NOMO-1 treated with dmso at 0.1 percent for 144 hours (cell line): ENCODE results near the gene PALM3.

ENCODE experiments used
- DNase-seq: peaks from one replicate; lab custom pipeline; 2025; ENCODE audit not compliant: unreplicated experiment; lab: John Stamatoyannopoulos, UW

PALM3 gene

GRCh38 chr19:14089662-14090508, 28.0 kb upstream of the PALM3 start:
- no peak for DNase-seq

DNA sequence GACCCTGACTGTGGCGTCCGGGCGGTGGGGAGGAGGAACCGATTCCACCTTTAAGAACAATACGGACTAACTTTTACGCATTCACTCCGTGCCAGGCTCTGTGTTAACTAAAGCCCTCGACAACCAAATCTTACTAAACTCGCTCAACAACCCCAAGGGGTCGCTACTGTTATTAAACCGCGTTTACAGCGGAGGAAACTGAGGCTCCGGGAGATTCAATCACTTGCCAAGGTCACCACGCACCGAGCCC, 27.5 kb upstream of the PALM3 start:
- no peak for DNase-seq

DNA sequence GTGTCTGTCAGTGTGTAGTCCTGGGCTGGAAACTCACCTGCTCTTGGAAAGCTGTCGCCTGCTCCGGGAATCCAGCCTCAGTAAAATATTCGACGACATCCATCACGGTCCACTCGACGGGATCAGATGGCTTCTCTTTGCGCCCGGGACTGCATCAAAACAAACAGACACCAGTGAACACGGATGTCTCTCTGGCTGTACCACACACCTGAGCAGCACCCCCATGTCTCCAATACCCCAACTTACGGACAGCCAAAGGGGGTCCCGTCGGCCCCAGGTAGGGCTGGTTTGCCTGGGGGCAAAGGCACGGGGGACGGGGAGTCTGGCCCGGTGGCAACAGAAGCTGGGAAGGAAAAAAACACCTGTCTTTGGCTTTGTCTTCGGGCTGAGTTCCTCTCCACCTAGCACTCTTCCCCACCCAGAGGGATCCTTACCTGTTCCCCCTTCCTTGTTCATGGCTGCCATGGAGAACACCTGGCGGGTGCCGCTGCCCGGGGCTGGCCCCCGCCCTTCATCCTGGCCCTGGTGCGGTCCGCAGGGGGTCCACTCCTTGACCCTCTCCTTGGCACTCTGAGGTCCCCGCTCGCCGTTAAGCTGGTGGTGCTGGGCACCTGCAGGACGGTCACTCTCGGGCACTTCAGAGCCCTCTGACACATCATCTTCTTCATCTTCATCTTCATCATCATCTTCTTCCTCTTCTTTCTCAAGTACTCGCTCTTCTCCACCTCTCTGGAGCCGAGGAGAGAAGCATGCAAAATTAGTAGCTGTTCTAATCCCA, 26.9 kb upstream of the PALM3 start:
- no peak for DNase-seq

GRCh38 chr19:14086098-14086497, 24.2 kb upstream of the PALM3 start:
- no peak for DNase-seq

DNA sequence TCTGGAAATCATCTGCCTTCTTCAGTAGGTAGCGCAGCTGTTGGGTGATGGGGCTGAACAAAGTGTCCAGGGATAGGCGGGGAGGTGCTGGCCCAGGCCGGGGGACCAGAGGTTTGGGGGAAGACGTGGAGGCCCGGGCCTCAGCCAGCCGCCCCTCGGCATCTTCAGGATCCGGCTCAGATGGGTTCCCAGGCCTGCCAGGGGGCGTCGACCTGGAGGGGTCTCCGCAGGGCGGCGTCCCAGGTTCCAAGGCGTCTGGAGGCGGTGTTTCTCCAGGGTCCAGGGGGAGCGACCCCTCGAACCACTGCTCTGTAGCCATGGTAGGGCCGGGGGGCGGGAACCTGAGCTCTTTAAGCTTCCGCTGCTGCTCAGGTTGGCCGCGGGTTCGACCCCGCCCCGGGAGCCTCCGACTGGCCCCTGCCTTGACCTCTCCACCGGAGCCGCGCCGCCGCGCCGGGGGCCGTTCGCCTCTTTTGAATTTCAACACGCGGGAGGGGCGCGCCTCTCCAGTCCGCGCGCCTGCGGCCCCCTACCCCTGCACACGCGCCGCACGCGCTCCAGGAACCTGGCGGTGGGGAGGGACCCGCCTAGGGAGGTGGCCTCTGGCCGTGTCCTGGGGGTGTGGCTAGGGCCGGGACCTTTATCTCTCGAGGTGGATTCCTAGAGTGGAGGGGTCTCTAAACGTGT, 23.6 kb upstream of the PALM3 start, which contains the start of gene C19orf67:
Gene C19orf67, minus strand, starts transcription at position 475 of the 687 bp plus-strand sequence. Its CDS starts 156 bp downstream, at position 319.
- DNase-seq = no peak

- DNase-seq = no peak
Measured at GRCh38 chr19:14082675-14082960, 20.7 kb upstream of the PALM3 start.

GRCh38 chr19:14081797-14082674, 20.2 kb upstream of the PALM3 start:
- no peak for DNase-seq

DNA sequence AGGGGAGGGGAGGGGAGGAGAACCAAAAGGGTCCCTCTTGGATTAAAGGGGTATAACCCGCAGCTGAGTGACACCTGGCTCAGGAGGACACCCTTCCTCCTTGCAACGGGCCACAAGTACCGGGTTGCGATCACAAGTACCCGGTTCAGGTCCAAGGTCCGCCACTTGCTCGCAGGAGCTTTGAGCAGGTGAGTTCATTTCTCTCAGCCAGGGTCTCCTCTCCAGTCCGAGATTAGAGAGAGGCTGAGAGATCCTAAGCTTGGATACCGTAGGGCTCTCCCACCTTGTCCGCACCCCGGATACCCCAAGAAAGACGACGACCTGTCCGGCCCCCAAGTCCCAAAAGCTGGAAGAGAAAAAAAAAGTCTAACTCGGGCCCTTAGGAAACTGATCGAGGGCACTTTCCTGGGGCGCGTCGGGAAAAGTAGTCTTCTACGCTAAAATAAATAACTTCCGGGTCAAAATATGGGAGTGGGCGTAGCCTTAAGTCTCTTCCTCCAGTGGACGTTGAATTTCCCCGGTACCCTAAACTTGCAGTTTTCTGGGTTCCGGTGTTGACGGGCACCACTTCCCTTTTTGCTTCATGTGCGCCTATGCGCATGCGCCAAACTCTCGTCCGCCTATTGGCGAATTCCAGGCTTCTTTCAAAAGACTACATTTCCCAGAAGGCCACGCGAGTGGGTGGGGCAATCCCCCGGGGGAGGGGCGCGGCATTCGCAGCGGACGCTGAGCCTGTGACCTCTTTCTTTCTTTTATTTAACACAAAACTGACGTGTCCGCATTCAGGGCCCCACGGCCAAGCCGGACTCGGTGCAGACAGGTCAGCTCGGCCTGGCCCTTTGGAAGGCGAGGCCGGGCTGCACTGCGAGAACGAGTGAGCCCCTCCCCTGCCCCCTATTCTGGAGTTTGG, 19.3 kb upstream of the PALM3 start:
- peak; percentile 96 for DNase-seq

GRCh38 chr19:14078411-14078810, 16.5 kb upstream of the PALM3 start:
- DNase-seq = no peak

DNA sequence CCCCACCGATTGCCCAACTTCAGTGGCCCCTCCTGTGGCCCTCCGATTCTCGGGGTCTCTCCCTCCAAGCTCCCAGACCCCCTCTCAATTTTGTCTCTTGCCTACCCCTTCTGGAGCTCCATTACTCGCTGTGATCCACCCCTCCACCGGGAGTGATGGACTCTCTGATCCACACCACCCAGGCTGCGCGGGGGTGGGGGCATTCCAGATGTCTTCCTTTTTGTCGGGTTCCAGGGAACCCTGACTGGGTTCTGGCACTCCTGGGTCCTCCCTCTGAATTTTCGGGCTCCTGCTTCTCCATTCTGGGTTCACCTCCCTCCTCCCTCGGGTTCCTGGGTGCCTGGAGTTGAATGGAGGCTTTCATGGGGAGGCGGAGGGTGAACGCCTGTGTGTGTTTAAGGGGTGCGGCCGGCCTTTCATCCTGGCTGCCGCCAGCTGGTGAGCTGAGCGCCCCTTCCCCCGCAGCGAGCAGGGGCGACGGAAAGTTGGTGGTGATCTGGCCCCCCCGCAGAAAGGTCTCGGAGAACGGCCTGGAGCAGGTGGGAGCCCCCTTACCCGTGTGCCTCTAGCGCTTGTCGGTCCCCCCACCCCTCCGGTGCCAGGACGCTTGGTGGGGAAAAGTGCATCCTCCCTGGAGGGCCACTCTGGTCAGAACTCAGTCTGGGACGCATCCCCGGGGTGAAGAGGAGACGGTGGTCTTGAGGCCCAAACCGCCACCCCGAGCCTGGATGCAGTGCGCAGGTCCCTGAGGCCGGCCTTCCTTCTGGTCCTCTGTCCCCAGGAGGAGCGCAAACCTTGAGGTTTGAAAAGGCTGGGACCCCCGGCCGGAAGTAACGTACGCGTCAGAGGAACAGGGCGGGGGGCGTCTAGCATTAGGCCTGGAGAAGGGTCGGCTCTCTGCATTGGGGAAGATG, 12.3 kb upstream of the PALM3 start:
- DNase-seq = no peak

- DNase-seq = peak; percentile 73
Measured at GRCh38 chr19:14073261-14073924, 11.5 kb upstream of the PALM3 start.

- DNase-seq = no peak
Measured at GRCh38 chr19:14072535-14073260, 10.8 kb upstream of the PALM3 start, which contains the start of gene MISP3. MISP3 (plus strand) TSS chr19:14072786; CDS start chr19:14073310, 524 bp downstream.

DNA sequence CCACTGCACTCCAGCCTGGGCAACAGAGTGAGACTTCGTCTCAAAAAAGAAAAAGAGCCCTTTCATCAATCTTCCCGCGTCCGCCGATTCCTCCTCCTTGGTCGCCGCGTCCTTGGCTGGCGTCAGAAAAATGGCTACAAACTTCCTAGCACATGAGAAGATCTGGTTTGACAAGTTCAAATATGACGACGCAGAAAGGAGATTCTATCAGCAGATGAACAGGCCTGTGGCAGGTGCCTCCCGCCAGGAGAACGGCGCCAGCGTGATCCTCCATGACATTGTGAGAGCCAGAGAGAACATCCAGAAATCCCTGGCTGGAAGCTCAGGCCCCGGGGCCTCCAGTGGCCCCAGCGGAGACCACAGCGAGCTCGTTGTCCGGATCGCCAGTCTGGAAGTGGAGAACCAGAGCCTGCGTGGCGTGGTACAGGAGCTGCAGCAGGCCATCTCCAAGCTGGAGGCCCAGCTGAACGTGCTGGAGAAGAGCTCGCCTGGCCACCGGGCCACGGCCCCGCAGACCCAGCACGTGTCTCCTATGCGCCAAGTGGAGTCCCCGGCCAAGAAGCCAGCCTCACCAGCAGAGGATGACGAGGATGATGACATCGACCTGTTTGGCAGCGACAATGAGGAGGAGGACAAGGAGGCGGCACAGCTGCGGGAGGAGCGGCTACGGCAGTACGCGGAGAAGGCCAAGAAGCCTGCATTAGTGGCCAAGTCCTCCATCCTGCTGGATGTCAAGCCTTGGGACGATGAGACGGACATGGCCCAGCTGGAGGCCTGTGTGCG, 8.6 kb upstream of the PALM3 start:
- no peak for DNase-seq

DNA sequence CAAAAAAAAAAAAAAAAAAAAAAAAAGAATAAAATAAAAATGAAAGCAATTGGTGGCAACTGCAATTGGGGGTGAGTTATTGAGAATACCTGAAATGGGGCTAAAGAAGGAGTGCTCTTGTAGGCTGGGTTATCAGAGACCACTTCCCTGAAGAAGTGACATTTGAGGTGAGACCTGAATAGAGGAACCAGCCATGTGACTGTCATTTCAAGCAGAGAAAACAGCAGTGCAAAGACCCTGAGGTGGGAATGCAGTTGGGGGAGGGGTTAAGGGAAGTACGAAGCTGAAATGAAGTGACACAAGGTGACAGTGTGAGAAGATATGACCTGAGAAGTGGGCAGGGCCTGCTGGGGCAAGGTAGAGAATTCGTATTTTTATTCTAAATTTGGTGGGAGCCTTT, 4.3 kb upstream of the PALM3 start:
- DNase-seq = no peak

DNA sequence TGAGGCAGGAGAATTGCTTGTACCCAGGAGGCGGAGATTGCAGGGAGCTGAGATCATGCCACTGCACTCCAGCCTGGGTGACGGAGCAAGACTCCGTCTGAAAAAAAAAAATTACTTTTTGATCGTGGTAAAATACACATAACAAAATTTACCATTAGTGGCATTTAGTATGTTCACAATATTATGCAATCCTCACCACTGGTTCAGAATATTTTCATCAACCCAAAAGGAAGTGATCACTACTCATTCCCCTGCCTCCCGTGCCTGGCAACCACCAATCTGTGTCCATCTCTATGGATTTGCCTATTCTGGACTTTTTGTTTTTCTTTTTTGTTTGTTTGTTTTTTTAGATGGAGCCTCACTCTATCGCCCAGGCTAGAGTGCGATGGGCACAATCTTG, 1.2 kb upstream of the PALM3 start:
- DNase-seq = no peak

GRCh38 chr19:14062558-14062855, 631 bp upstream of the PALM3 start:
- no peak for DNase-seq

DNA sequence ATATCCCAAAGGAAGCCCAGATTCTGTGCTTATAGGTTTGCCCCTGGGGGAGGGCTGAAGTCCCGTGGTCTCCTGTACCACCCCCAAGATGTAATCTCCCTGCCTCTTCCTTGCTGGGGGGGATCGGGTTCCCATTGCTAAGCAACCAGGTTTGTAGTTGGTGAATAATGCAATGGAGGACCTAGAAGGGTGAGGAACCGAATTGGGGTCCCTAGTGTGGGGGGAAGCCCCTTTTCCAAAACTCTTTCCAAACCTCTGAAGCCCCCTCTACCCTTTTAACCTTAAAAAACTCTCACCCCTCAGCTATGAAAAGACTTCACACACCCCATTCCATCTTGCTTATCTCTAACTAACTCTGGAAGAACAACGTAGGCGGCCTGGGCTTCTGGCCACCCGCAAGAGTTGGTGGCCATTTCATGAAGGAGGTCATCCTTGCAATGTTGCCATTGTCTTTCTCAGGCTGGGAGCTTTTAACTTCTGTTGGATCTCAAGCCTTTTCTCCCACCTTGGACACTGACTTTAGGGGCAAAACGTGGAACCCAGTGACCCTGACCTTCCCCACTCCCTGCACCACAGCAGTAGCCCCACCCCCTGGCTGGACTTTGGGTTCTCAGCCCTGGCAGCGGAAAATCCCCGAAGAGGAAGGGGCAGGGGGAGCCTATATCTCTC, 661 bp downstream of the PALM3 start:
- DNase-seq = no peak
